Activated naive CD4-positive, alpha-beta T cell (primary cell): Measurements from ENCODE around the gene MED7.

Experiments used
- DNase-seq, 4 experiments: peaks; one replicate each; lab custom pipeline; 2025; lab: John Stamatoyannopoulos, UW

MED7 gene

DNA sequence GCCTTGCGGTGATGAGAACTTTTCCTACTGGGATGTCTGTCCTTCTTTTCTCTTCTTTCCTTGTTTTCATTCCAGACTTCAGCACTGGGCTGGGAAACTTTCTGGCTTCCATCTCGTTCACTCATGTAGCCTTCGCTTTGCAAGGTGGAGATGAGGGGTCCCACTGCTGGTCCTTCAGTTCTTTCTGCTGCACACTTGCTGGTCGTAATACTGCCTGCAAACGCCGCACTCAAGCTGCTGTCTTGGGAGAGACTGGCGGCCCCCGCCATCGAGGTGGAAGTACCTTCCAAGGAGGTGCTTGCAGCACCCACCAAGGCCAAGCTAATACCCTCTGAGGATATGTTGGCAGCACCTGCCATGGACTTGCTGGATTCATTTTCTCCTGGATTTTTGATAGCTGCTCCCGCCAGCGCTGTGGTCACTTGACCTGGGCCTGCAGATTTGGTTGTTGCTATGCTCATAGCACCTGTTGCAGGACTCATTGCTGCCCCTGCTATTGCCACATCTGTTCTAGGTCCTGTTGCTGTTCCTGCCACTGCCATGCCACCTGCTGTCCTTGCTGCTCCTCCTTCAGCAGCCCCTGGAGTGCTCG lies 20.4 kb upstream of the MED7 start:
- no peak for DNase-seq

DNA sequence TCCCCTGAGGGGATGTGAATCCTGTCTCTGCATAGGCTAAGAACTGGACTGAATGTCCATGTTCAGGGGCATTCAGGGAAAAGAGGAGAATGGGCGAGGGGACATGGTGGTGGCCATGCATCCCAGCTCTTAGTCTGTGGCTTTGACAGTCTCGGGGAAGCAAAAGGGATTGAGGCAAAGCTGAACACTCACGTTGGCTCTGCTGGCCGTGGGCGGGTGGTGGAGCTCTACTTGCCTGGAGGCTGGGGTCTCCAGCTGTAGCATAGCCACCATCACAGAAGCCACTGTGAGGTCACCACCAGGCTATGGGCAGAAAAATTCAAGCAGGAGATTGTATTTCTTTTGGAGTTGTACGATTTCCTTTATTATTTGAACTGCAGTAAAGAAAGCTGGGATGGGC lies 19.3 kb upstream of the MED7 start:
- no peak for DNase-seq

DNA sequence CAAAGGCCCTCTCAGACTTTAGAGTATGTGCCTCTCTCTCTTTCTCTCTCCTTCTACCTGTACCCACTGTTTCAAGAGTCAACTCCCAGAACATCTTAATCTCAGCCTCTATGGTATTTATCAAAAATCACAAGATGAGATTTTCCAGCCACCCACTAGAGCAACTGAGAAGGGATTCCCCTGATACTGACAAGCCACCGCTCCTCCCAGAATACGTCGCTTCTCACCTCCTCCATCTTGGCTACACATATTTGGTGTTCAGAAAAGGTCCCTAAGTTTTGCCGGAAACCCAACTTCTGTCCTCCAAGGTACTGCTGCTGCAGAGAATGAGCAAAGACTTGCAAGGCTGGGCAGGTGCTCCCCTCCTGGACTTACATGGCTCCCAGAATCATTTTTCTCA lies 17.3 kb upstream of the MED7 start:
- DNase-seq, result no peak

DNA sequence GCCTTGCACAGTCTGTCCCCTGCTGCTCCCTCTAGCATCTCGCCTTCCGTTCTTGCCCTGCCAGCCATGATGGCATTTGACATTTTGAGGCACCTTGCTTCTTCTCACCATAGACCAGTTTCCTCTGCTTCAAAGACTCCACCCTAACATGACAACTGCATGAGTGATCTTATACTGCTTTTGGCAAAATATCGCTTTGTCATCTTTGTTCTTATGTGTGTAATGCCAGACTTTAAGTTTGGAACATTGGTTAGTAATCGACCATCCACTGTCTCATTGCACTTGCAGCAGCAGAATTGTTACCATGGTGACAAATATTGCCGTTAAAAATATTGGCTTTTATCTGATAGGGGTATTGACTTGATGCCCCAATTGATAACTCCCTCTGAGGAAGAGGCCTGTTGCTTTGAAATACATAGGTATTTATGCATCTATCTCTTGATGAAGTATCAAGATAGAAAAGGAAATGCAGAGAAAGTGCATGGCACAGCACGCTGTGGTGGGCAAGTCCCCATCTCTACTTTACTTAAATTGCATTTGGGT lies 16.6 kb upstream of the MED7 start:
- DNase-seq, result no peak

DNA sequence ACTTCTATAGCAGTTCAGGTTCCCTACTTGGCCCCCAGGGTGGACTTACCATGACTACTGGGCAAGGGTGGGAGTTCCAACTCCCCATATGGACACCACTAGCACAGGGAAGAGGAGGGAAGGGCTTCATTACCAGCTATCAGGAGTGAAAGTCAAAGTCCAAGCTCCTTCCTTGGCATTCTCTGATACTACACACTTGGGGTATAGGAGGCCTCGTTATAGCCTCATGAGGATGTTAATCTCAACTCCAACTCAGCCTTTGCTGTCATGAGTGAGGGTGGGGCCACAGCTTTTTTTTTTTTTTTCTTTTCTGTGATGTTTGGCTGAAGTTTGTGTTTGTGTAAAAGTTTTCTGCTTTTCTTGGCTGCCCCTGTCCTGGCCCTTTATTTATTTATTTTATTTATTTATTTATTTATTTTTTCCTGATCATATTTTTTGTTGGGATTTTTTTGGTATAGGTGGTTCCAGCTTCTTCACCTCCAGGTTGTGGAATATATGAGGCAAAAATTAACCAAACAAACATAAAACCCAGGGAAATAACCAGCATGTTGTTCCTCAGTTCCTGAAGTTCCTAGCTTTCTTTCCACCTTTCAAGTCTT lies 14.7 kb upstream of the MED7 start:
- DNase-seq, result no peak

DNA sequence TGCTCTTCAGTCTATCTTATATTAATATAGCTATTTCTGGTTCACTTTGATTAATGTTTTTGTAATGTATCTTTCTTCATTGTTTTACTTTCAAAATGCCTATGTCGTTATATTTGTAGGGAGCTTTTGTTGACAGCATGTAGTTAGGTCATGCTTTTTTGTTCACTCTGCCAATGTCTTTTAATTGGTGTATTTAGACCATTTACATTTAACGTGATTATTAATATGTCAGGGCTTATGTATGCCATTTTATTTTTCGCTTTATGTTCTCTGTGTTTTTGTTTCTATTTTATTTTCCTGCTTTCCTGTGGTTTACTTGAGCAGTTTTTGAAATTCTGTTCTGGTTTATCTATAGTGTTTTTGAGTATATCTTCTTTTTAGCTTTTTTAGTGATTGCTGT lies 12.6 kb upstream of the MED7 start:
- DNase-seq, result no peak

DNA sequence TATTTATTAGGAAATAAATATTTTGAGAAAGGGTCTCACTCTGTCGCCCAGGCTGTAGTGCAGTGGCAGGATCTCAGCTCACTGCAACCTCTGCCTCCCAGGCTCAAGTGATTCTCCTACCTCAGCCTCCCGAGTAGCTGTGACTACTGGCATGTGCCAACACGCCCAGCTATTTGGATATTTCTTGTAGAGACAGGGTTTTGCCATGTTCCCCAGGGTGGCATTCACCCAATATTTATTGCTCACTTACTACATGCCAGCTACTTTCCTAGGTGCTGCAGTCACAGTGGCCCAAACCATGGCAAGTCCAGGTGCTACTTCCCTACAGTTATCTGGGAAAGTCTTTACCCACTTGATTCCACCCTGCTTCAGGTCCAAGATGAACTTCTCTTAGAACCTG lies 8.3 kb upstream of the MED7 start:
- DNase-seq, result no peak

DNA sequence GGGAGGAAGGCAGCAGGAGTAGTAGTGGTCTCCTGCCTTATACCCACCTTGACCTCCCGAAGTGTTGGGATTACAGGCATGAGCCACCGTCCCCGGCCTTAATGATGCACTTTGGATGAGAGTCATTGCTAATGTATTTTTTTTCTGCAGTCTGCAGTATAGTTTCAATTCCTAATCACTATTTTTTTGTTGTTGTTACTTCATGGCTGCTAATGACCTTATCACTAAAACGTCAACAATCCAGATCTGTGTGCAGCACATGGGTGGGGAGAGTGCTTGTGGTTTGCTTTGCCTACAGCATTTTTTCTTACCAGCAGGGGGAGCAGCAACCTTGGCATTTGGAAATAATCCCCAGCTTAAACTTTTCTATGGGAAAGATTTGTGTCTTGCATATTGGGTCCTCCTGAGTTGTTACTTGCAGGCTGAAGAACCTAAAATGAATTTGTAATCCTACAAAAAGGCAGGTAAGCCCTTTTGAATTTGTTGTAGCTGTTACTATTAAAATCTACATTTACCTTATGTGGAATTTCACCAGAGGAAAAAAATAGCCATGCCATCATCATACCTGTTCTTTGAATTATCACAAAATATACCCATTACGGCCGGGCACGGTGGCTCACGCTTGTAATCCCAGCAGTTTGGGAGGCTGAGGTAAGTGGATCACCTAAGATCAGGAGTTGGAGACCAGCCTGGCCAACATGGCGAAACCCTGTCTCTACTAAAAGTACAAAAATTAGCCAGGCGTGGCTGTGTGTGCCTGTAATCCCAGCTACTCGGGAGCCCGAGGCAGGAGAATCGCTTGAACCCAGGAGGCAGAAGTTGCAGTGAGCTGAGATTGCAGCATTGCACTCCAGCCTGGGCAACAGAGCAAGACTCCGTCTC lies 6.3 kb upstream of the MED7 start:
- DNase-seq, result peak; percentile 32 to 74 (median 48)

DNA sequence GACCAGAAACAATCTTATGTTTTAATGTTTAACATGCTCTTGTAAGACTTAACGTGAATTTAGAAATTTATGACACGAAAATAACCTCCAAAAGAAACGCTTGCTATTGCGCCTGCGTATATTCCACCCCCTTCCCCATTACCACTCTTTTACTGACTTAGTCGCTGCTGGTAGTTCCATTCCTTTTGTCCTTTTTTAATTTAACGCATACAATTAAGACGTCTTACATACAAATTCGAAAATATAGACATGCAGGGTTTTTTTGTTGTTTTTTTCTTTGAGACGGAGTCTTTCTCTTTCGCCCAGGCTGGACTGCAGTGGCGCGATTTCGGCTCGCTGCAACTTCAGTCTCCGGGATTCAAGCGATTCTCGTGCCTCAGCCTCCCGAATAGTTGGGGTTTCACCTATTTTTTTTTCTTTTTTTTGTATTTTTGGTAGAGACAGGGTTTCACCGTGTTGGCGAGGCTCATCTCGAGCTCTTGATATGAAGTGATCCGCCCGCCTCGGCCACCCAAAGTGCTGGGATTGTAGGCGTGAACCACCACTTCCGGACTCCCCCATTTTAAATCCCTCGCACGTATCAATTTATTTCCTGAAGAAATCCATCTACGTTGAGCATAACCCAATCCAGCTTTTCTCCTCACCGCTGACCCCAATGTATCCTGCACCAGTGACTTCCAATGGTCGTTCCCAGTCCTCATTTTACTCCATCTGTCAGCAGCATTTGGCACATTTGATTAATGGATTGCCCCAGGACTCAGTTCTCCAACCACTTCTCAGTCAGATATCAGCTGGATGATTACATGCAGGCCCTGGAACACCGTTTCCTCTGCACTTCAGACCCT lies 684 bp upstream of the MED7 start:
- peak in 2 of 4 experiments; percentile 16 to 32 for DNase-seq

DNA sequence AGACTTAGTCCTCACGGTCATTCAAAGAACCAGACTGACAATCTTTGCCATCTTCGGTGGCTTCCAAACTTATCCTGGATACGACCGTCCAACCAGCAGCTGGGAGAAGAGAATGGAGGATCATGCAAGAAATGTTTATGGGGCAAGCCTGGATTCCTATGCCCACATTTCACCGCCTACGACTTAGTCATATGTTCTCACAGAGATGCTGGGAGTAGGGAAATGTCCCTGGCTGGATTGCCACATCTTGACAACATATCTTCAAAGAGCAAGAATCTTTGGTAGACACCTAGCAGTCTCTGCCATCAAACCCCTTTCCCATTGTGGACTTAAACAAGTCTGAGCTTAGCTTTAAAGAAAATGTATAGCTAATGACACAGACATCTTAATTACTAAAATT lies 5.0 kb downstream of the MED7 start:
- no peak for DNase-seq

DNA sequence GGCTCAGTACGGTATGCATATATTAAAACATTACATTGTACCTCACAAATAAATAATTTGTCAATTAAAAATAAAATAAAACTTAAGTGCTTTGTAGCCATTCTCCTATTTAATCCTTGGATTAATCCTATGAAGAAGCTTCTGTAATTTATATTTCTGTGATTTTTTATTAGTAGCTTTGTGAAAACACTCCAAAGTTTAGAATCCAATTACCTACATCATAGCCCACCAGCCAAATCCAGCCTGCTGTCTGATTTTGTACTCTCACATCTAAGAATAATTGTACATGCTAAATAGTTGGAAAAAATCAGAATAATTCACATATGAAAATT lies 10.4 kb downstream of the MED7 start:
- DNase-seq, result no peak

DNA sequence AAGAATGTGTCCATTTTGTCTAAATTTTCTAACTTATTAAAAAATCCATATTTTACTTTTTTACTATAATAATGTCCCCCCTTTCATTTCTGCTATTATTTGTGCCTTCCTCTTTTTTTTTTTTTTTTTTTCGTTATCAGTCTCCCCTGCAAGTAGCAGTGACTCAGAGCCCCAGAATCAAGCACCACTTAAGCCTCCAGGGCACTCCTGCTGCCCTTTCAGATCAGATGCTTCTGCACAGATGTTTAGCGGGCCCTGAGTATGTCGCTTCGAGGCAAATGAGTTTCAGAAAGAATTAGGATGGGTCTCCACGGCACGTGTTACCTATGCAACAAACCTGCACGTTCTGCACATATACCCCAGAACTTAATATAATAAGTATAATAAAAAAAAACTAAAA lies 11.7 kb downstream of the MED7 start:
- DNase-seq, result no peak

DNA sequence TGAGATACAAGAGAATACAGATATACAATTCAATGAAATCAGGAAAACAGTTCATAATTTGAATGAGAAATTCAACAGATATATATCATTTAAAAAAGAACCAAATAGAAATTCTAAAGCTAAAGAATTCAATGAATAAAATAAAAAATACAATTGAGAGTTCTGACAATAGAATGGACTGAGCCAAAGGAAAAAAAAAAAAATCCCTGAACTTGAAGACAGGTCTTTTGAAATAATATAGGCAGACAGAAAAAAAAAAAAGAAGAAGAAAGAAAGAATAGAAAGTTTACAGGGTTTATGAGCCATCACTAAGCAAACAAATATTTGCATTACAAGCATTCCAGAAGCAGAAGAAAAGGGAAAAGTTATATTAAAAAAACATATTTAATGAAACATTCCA lies 21.0 kb downstream of the MED7 start:
- no peak for DNase-seq

DNA sequence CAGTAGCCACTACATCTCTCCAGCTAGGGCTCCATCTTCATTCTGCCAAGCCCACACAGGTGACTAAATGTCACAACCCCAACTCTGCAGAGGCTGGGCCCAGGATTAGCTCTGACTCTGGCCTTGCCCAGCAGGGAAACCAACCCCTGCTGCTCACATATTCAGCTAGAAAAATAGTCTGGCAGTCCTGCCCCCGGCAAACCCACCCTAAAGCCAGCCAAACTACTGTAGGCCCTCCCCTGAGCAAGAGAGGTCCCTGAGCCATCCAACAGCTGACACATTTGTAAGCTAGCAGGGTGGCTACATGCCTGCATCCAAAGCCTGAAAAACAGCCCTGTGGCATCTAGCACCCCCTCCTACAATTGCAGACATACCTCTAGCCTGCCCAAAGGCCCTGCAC lies 22.6 kb downstream of the MED7 start:
- no peak for DNase-seq

DNA sequence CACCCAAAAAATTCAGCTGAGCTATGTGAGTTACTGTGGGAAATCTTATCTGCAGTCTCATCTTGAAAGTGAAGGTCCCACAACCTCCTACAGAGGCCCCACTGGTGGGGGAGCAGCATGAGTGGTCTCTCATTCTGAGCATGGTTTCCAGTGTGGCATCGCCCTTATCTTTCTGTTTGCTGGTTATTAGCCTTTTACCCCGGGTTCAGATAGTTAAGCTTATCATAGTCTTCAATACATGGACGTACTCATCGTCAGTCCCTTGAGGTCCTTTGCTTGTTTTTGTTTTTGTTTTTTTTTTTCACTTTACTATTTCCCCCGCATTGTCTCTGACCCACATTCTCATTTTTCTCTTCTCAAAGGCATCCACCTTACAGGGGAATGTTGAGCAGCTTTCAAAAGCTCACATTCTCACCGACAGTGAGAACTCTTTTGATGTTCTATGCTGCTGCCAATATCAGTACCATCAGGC lies 26.1 kb downstream of the MED7 start:
- no peak for DNase-seq

DNA sequence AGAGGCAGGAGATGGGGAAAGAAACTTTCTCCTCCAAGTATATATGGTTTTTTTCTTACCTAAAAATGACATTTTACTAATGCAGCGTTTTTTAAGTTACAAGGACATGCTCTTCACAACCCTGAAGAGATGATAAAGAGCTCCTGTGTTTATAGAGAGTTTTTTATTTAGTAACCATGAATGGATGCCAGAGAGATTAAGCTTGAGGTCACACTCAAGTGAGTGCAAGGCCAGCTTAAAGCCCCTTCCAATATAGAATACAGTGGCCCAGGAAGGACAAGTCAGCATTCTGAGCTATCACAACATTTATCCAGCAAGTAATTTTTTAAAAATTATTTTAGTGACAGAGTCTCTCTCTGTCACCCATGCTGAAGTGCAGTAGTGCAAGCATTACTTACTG lies 27.2 kb downstream of the MED7 start:
- no peak for DNase-seq

DNA sequence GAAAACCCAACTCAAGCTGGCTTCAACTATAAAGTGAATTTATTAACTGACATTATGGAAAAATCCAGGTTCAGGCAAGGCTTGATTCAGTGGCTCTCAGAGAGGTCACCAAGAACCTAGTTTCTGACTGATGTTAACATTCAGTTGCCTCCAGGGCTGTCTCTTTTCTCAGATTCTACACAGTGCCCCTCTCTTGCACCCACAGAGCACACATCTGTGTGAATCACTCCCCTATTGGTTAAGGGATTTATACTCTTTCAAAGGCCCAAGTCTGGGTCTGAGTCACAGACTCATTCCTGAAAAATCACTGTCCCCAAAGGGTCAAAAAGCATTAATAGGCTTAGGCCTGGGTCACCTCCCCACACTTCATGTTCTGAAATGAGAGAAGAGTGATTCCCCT lies 27.7 kb downstream of the MED7 start:
- no peak for DNase-seq

DNA sequence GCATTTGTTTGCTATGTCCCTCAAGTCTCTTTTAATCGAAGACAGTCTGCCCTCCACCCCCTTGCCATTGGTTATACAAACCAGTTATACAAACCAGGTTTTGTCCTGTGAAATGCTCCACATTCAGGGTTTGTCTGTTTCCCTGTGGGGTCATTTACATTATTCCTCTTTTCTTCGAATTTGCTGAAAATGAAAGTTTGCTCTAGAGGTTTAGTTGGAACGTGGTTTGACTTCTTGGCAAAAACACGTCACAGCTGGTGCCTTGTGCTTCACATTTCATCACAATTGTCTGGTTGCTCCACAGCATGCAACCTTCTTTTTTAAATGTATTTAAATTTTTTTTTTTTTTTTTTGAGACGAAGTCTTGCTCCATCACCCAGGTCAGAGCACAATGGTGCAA lies 29.7 kb downstream of the MED7 start:
- DNase-seq, result no peak

DNA sequence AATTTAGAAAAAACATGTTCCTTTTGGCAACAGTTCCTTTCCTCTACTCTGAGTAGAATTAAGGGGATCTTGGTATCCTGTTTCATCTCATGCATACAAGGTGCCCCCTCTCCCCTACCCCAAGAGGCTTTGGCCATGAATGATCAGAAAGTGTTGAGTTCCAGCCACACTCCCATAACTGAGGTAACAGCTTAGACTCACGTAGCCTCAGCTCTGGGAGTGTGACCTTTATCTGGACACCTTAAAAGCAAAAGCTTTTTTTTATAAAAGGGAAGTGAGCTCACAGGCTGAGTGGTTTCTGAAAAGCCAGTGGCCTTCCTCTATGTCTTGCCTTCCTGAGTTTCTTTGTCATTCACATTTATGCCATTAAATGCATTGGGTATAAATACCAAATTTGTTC lies 32.9 kb downstream of the MED7 start:
- no peak for DNase-seq

DNA sequence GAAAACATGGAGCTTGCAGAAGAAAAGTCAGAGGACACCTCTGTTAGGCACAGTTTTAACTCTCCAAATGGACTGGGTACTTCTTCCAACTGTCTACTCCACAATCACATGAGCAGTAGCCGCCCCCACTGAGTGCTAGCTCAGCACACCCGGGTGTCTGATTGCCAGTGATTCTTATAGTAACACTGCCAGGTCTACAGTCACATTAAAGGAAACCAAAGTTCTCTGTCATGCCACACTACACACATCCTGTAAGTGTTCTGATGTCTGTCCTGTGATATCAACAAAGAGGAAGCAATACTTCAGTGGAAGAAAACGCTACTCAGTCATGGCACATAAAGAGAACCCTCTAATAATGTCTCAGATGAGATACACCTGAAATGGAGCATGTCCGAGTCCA lies 33.7 kb downstream of the MED7 start, which contains the start of gene HAVCR2:
Gene HAVCR2 (minus strand): TSS at position 69 of the 400 bp plus-strand sequence. CDS start 61 bp downstream, at position 8.
- DNase-seq, result peak in 3 of 4 experiments; percentile 2 to 9 (median 8)

DNA sequence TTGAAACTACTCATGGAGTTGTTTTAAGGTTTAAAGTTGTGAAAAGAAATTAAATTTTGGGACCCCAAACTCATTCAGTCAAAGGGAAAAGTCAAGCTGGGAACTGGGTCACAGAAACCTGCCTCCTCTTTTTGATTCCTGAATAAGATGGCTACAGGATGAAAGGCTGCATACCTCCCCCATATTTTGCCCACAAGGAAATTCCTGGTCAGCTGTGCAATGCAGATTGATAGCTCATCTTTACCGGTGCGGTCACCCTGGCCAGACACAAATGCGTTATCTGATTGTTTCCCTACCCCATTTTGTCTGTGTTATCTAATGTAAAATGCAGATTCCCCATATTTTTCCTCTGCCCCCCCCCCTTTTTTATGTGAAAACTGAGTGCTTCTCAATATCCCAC lies 35.2 kb downstream of the MED7 start:
- no peak for DNase-seq
